Measurements from ENCODE around the gene TTLL11. TPM values are rescaled to one million over a fixed set of nuclear protein-coding genes. Genes with fewer than 3 reads are reported as not detected.

TTLL11 gene
- total RNA-seq, 4 donors from 2014 or later: 3.2 to 11.8 (median 9.0) TPM

DNA sequence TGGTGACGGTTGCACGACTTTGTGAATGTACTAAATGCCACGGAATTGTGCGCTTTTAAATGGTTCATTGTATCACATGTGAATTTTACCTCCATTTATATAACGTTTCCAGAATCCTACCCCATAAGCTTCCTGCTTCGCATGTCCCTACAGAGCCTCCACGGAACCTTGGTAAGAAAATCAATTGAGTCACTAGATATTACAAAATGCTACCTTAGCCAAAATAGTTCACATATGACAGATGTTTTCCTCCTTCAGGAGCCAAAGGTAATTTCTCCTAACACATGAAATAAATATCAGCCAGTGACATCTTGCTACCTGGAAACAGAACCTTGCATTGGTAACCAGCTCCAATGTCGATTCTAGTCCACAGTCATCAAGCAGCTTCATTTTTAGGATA lies 125.1 kb downstream of the TTLL11 start:
- 71 to 84% methylated on average over 8 of the region's 8 CpGs for WGBS, 2 donors
- no peaks in the 10 kb centered on the region for H3K36me3 ChIP-seq
- no peak overlapping the region for H3K27ac ChIP-seq
- TF ChIP-seq, protein P1, sequence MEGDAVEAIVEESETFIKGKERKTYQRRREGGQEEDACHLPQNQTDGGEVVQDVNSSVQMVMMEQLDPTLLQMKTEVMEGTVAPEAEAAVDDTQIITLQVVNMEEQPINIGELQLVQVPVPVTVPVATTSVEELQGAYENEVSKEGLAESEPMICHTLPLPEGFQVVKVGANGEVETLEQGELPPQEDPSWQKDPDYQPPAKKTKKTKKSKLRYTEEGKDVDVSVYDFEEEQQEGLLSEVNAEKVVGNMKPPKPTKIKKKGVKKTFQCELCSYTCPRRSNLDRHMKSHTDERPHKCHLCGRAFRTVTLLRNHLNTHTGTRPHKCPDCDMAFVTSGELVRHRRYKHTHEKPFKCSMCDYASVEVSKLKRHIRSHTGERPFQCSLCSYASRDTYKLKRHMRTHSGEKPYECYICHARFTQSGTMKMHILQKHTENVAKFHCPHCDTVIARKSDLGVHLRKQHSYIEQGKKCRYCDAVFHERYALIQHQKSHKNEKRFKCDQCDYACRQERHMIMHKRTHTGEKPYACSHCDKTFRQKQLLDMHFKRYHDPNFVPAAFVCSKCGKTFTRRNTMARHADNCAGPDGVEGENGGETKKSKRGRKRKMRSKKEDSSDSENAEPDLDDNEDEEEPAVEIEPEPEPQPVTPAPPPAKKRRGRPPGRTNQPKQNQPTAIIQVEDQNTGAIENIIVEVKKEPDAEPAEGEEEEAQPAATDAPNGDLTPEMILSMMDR (IDR thresholded peaks at IDR 0.05): no peak
- TF ChIP-seq POLR2A (IDR thresholded peaks at IDR 0.05): no peak
- H3K9me3 ChIP-seq: no peaks in the 10 kb centered on the region
- peaks cover 0 to 19% (median 5%) of the 10 kb centered on the region in 3 donors for H3K4me1 ChIP-seq
- no peak overlapping the region for H3K4me3 ChIP-seq
- DNase-seq: no peak
- H3K27me3 ChIP-seq: no peaks in the 10 kb centered on the region
- intact Hi-C loops (cut with DNase I): no loop called here

DNA sequence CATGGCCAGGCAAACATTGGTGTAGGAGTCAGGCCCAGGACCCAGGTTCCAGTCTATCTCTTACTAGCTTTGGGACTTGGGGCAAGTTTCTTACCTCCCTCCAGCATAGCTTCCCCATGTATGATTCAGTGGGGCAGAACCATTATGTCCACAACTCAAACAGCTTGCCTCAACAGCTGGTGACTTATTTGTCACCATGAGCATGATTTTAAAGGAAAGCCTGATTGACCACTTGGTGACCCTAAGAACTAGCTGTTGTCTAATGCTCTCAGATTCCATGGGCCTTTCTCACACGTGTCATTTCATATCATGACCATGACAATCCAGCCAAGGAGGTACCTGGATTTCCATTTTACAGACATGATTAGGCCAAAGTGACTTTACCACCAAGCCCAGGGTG lies 126.4 kb downstream of the TTLL11 start:
- TF ChIP-seq, protein P1 (IDR thresholded peaks at IDR 0.05): no peak
- TF ChIP-seq POLR2A (IDR thresholded peaks at IDR 0.05): no peak
- DNase-seq: no peak
- 77 to 100% methylated on average over 1 of the region's 1 CpG for WGBS, 2 donors

DNA sequence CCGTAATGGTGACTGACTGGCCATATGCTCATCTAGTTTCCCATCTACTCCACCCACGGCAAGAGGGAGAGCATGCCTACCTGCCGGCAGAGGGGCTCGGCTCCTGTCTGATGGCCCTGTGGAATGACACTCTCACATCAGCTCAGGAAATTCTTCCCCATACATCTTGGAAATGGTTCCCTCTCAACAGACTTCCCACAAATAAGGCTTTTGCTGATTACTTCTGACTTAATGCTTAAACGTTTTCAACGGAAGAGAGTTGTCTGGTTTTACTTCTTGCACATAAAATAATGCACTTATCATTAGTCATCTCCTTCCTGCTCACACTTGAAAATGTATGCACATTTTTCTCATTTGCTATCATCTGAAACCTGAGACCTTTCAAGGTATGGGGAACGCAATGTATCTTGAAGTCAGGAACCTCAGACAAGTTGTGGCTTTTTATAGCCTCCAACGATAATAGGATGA lies 129.5 kb downstream of the TTLL11 start:
- Histone ChIP-seq H3K4me1 (peaks cover 0 to 5% (median 0%) of the 10 kb centered on the region in 3 donors), H3K27me3 (no peaks in the 10 kb centered on the region), H3K9me3 (no peaks in the 10 kb centered on the region), H3K36me3 (no peaks in the 10 kb centered on the region), H3K4me3 (no peak overlapping the region), H3K27ac (no peak overlapping the region)
- TF ChIP-seq, protein P1 (IDR thresholded peaks at IDR 0.05): no peak
- no peak for TF ChIP-seq POLR2A (IDR thresholded peaks at IDR 0.05)
- DNase-seq: no peak
- WGBS, 2 donors: 39 to 56% methylated on average over 8 of the region's 8 CpGs
- intact Hi-C loops (cut with DNase I): no loop called here

More for the DNA sequence above, 126.4 kb downstream of the TTLL11 start:
- H3K9me3 ChIP-seq: no peaks in the 10 kb centered on the region
- H3K4me1 ChIP-seq: peaks cover 0 to 5% (median 0%) of the 10 kb centered on the region in 3 donors
- H3K4me3 ChIP-seq: no peak overlapping the region
- intact Hi-C loops (cut with DNase I): no loop called here
- no peaks in the 10 kb centered on the region for H3K36me3 ChIP-seq
- H3K27ac ChIP-seq: no peak overlapping the region
- H3K27me3 ChIP-seq: no peaks in the 10 kb centered on the region

DNA sequence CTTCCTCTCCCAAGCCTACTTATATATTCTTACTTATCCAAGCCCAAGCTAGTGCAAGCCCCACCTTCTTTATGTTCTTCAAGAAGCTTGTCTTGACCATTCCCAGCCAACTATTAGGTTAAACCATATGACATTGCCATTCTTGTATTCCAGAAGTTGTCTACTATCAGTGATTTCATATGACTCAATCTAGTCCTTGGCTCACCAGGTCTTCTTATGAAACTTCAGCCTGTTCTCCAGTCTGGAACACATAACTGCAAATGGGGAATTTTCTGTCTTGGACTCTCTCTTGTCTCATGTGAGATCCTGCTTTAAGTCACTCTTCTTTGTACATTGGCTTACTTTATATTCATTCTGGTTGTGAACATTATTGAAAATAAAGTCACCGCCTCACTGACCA lies 130.7 kb downstream of the TTLL11 start:
- Histone ChIP-seq H3K27ac (no peak overlapping the region), H3K27me3 (no peaks in the 10 kb centered on the region), H3K36me3 (no peaks in the 10 kb centered on the region), H3K4me3 (no peak overlapping the region), H3K4me1 (peaks cover 0 to 5% (median 0%) of the 10 kb centered on the region in 3 donors), H3K9me3 (no peaks in the 10 kb centered on the region)
- WGBS, 2 donors: 100% methylated on average over 1 of the region's 1 CpG
- intact Hi-C loops (cut with DNase I): no loop called here
- DNase-seq: no peak
- no peak for TF ChIP-seq POLR2A (IDR thresholded peaks at IDR 0.05)
- TF ChIP-seq, protein P1 (IDR thresholded peaks at IDR 0.05): no peak

DNA sequence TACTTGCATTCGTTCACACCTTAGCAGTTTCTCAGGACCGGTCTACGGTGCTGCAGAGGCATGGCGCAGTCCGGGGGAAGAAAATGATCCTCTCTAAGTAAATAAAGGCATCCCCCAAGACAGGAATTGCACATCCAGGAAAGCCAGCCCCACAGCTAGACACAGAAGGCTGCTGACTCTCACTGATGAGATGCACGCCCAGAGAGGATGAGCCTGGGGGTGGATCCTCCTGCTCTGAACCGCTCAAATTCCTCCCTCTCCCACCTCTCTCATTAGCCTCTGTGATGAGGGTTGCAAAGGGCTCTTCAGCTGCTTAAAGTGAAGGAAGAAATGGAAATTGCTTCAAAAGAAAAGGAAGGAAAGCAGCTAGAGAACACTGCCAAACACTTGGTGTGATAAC lies 132.4 kb downstream of the TTLL11 start:
- Histone ChIP-seq H3K36me3 (no peaks in the 10 kb centered on the region), H3K4me3 (no peak overlapping the region), H3K27me3 (no peaks in the 10 kb centered on the region), H3K27ac (no peak overlapping the region), H3K9me3 (no peaks in the 10 kb centered on the region), H3K4me1 (peaks cover 0 to 5% (median 0%) of the 10 kb centered on the region in 3 donors)
- DNase-seq: no peak
- 79 to 100% methylated on average over 3 to 6 of the region's 7 CpGs for WGBS, 2 donors
- intact Hi-C loops (cut with DNase I): no loop called here
- TF ChIP-seq, protein P1 (IDR thresholded peaks at IDR 0.05): no peak
- TF ChIP-seq POLR2A (IDR thresholded peaks at IDR 0.05): no peak
